GM19193 (cell line): ENCODE data around the gene TAAR9.

Experiments
- POLR2A ChIP-seq: IDR thresholded peaks from 4 replicates; pipeline ENCODE4 v1.6.1; 2011; ENCODE audit not compliant: insufficient read depth, insufficient read length; ENCODE audit errors: extremely low read depth

TAAR9 gene, protein sequence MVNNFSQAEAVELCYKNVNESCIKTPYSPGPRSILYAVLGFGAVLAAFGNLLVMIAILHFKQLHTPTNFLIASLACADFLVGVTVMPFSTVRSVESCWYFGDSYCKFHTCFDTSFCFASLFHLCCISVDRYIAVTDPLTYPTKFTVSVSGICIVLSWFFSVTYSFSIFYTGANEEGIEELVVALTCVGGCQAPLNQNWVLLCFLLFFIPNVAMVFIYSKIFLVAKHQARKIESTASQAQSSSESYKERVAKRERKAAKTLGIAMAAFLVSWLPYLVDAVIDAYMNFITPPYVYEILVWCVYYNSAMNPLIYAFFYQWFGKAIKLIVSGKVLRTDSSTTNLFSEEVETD

DNA sequence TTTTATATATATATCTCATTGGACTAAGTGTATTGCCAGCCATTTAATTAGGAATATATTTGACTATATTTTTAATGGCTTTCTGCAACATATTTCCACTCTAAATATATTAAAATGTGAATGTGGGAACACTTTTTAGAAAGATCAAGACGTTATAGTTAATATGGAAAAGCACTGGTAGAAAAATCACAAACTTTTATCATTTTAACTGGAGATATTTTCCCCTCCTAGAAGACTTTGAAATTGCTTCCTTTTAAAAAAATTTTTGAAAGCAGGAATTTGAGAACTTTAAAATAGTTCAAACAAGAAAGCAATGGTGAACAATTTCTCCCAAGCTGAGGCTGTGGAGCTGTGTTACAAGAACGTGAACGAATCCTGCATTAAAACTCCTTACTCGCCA is at the start of gene TAAR9:
Gene TAAR9 (plus strand): TSS at position 301 of the 400 bp plus-strand sequence. CDS start 13 bp downstream, at position 314.
- TF ChIP-seq POLR2A: no peak

DNA sequence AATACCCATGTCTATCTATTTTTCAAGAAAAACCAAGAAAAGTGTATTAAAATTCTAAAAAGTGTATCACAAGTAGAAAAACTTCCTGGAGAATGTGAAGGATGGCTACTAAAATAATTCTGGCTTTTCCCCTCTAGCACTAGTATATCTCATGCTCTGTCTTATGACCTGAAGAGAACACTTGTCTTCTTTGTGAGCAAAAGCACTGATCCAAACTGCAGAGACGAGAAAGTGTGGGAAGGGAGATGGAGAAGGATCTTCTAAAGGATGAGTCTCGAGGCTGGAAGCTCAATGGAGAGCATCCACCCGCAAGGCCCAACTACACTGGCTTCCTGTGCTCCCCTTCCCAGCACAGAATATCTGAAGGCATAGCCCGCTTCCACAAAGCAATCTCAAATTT is 48.7 kb upstream of the TAAR9 start:
- no peak for TF ChIP-seq POLR2A

- no peak for TF ChIP-seq POLR2A
These were observed 48.1 kb upstream of the TAAR9 start for GRCh38 chr6:132490024-132490423.

DNA sequence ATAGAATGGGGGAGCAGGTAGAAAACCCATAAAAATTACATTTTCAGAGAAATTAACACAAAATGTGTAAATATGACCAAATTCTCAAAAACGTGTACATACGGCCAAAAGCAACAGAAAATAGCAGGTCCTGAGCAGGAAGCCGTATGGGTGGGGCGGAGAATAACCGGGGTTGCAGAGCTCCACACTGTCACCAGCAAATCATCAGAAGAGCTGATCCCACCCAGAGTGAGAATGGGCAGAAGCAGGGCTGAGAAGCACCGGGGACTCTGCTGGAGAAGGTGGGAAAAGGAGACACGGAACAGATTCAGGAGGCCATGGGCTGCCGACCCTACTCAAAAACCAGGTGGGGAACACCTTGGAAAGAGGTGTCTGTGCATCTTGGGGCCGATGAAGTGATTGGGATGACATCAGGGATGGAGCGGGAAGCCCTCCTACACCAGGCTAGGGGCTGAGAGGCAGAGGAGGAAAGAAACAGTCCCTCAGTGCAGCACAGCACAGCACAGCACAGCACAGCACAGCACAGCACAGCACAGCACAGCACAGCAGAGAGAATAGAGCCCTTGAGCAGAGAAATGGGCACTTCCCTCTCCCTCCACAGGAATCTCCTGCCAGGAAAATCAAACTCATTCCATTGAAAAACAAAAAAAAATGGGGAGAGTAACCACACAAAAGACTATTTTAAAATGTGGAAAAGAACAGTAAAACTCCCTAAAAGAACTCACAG is 47.4 kb upstream of the TAAR9 start:
- TF ChIP-seq POLR2A: no peak

- no peak for TF ChIP-seq POLR2A
These were observed 46.8 kb upstream of the TAAR9 start for GRCh38 chr6:132491303-132491702.

GRCh38 chr6:132491881-132492280 is 46.2 kb upstream of the TAAR9 start:
- no peak for TF ChIP-seq POLR2A

DNA sequence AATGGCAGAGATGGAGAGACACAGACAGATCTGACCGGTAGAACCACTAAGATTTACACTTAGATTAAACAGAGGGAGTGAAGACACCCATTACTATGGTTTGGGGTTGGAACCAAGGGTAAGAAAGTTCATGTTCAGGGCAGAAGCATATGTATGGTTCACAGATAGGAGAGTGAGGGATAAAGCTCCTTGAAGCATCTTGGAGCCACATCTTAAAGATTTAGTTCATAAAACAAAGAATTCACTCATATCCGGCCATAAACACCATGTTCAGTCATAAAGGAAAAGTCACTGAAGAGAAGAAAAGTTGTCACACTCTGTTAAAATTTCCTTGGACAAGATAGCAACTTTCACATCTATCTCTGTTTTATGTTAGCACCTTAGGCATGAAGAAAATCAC is 43.1 kb upstream of the TAAR9 start:
- TF ChIP-seq POLR2A: no peak

- TF ChIP-seq POLR2A: no peak
These were observed 42.4 kb upstream of the TAAR9 start for GRCh38 chr6:132495604-132496079.

DNA sequence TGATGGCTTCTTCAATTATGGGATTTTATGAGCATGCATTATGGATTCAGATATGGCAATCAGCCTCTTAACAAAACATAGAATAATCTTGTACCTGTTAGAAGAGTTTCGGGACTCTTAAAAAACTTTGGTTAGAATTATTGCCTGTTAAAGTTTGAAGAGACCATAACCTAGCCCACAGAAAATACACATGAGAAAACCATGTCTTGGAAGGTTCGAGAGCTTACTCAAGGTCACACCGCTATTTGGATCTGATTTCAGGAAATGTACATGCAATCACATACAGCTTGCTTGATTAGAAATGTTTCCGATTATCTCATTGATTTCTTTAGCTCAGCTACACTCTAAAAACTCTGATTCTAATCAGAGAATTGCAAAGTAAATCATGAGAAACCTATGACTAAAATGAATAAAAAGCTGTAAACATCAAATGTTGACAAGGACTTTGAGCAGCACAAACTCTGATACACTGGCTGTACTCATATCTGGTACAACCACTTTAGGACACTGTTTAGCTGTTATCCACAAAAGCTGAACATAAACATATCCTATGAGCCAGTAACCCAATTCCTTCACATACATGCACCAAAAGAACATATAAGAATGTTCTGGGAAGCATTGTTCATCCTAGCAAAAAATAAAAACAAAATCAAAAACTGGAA is 41.4 kb upstream of the TAAR9 start:
- TF ChIP-seq POLR2A: no peak

DNA sequence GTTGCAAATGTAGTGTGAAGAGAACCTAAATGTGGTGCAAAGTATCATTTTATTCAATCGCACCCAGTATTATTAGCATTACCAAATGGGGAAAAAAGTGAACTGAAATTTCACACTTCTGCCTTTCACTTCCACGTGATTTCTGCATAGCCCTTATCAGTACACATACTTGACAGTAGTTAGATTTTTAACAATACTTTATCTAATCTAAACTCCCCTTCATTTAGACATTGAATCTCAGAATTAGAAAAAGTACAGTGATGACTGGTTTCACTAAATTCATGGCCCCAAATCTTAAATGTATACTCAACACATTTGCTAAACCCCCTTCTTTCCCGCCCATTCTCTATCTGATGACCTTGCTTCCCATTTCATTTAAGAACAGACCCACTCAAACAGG is 39.4 kb upstream of the TAAR9 start:
- TF ChIP-seq POLR2A: no peak

DNA sequence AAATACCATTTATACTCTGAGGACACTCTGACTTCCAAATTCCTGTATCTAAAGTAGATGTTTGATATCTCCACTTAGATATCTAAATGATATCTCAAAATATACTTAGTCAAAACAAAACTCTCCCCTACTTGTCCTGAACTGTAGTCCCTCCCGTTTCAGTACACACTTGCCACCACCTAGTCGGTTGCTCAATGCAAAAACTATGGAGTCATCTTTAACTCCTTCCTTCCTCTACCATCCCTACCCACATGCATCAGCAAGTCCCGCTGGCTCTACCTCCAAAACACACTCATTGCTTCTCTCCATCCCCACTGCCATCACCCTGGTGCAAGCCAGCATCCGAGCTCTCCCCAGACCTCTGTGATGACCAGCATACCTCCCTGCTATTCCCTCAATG is 38.3 kb upstream of the TAAR9 start:
- TF ChIP-seq POLR2A: no peak

- no peak for TF ChIP-seq POLR2A
These were observed 33.3 kb upstream of the TAAR9 start for GRCh38 chr6:132504757-132505156.

- TF ChIP-seq POLR2A: no peak
These were observed 32.9 kb upstream of the TAAR9 start for GRCh38 chr6:132505158-132505557.

DNA sequence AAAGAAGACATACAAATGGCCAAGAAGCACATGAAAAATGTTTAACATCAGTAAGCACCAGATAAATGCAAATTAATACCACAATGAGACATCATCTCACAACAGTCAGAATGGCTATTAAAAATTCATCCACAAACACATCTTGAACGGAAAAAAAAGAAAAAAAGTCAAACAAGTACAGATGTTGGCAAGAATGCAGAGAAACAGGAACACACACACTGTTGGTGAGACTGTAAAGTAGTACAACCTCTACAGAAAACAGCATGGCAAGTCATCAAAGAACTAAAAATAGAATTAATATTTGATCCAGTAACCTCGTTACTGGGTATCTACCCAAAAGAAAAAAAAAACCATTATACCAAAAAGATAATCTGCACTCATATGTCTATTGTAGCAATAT is 31.6 kb upstream of the TAAR9 start:
- TF ChIP-seq POLR2A: no peak

DNA sequence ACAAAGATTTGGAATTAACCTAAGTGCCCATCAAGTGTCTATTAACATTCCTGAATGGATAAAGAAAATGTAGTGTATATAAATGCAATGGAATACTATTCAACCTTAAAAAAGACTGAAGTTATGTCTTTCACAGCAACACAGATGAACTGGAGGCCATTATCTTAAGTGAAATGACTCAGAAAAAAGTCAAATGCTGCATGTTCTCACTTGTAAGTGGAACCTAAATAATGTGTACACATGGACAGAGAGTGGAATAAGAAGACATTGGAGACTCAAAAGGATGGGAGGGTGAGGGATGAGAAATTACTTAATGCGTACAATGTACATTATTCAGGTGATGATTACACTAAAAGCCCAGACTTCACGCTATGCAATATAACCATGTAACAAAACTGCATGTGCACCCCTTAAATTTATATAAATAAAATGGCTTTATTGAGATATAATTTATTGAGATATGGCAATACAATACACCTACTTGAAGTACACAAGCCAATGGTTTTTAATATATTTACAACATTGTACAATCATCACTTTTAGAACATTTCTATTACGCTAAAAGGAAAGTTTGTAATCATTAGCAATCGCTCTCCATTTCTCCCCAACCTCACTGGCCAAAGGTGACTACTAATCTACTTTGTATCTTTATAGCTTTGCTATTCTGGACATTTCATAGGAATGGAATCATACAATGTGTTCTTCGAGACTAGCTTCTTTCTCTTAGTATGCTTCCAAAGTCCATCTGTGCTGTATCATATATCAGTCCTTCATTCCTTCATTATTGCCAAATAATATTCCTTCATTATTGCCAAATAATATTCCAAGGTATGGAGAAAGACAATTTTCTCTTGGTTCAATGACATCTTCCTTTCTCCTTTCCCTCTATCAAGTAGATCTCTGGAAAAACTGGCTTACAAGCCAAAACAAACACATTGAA is 30.9 kb upstream of the TAAR9 start:
- TF ChIP-seq POLR2A: no peak

DNA sequence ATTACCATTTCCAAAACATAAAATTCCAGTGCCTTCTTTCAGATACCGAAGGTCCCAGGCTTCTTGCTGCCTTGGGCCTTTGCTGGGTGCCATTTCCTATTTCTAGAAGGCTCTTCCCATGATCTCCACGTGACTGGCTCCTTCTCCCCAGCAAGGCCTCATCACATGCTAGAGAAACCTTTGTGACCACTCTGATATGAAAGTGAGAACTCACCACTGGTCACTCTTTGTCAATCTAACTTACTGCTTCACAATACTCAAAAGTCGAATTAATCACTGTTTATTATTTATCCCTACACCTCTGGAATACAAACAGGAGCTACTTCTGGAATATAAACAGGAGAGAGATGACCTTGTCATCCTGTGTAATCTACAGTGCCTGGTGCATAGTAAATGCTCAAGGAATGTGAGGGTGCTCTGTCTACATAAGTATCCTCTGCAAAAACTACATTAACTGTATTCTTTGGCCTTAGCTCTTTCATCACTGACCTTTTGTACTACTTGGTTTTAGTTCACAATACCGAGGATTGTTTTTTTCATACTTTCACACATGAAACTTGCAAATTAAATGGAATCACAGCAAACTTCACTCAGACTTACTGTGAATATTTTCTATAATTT is 26.8 kb upstream of the TAAR9 start:
- TF ChIP-seq POLR2A: no peak
